GM10266 (cell line): ENCODE data around the gene CENPV.

ENCODE experiments used
- DNase-seq: peaks from one replicate; pipeline ENCODE4 v3.0.0; 2012; ENCODE audit errors: extremely low spot score
- TF ChIP-seq, protein P1 (sequence below): IDR thresholded peaks from 2 replicates; pipeline ENCODE4 v1.5.1; 2012; ENCODE audit warnings: mild to moderate bottlenecking, low read depth; ENCODE audit not compliant: control insufficient read depth, insufficient read depth; ENCODE audit errors: missing control alignments

CENPV gene

DNA sequence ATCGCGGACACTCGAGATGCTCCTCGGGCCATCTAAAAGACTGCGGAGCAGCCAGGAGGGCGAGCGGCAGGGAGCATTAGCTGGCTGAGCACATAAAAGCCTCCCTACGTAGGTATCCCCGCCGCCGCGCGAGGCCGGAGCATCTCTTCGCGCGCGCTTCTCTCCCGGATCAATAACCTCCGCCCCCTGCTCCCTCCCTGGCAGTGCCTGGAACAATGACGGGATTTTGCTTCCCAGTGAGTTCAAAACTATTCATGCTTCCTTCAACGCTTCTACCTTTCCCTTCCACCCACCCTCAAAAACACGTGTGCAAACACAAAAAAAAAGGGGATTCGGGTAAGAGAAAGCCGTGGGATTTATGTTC is 984 bp downstream of the CENPV start:
- TF ChIP-seq, protein P1, sequence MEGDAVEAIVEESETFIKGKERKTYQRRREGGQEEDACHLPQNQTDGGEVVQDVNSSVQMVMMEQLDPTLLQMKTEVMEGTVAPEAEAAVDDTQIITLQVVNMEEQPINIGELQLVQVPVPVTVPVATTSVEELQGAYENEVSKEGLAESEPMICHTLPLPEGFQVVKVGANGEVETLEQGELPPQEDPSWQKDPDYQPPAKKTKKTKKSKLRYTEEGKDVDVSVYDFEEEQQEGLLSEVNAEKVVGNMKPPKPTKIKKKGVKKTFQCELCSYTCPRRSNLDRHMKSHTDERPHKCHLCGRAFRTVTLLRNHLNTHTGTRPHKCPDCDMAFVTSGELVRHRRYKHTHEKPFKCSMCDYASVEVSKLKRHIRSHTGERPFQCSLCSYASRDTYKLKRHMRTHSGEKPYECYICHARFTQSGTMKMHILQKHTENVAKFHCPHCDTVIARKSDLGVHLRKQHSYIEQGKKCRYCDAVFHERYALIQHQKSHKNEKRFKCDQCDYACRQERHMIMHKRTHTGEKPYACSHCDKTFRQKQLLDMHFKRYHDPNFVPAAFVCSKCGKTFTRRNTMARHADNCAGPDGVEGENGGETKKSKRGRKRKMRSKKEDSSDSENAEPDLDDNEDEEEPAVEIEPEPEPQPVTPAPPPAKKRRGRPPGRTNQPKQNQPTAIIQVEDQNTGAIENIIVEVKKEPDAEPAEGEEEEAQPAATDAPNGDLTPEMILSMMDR = no peak
- DNase-seq = peak; percentile 61

DNA sequence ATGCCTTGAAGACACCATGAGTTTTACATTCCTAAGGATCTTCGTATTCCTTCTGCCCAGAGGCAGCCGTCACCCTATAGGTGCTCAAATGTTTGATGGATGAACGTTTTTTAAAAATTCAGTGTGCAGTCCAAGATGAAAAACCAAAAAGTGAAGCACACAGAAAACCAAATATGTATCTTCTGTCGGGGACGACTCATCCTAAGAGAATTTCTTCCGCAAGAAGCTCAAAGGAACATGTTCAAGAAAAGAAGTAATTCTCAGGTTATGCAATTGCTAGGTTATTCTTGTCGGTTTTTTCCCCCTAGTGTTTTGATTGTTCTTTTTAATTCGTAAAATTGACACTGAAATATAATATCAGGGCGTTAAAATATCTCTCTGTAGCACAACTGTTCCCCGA is 1.4 kb downstream of the CENPV start:
- TF ChIP-seq, protein P1 = no peak
- DNase-seq = no peak

DNA sequence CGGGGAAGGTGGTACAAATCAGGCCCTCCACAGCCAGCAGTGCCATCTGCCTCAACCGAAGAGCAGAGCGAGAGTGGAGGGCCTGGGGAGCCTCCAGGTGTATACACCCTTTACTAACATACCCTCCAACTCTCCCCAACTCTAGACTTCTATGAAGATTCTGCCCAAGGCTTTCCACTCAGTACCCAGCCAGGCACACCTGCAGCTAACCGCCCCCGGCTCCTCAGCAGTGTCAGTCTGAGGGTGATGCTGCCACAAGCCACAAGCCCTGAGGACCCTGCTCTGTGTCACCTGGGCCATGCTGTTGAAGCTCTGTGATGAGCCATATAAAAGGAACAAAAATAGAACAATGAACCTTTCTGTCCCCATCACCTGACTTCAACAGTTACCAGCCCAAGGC is 3.8 kb downstream of the CENPV start:
- TF ChIP-seq, protein P1 = no peak
- no peak for DNase-seq

- TF ChIP-seq, protein P1 = no peak
- DNase-seq = no peak
These were observed 4.7 kb downstream of the CENPV start for GRCh38 chr17:16348586-16348985.

- DNase-seq = no peak
- TF ChIP-seq, protein P1 = no peak
These were observed 6.5 kb downstream of the CENPV start for GRCh38 chr17:16346721-16347271.

DNA sequence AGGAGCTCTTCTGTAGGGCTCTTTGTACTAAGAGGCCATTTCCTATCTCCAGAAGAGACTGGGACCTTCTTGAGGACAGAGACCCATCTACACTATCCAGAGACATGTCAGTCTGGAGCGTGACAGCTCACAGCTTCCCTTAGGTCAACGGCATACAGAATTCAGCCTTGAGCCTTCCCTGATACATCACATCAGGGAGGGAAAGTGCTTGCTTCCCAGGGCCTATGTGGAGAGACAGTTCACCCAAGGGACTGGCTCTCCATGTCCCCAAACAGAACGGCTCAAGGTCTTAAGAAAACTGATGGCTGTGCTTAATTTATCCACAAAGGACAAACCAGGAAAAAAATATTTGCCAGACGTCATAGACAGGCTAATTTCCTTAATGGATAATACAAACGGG is 7.7 kb downstream of the CENPV start:
- TF ChIP-seq, protein P1 = no peak
- no peak for DNase-seq

- TF ChIP-seq, protein P1 = no peak
These were observed 9.7 kb downstream of the CENPV start for GRCh38 chr17:16343569-16343968.

GRCh38 chr17:16342979-16343378 is 10.3 kb downstream of the CENPV start:
- no peak for DNase-seq
- TF ChIP-seq, protein P1 = no peak

More at GRCh38 chr17:16343569-16343968, 9.7 kb downstream of the CENPV start:
- no peak for DNase-seq
